CD14-positive monocyte (primary cell): Measurements from ENCODE around the gene SPTLC1. TPM values are rescaled to one million over a fixed set of nuclear protein-coding genes. Genes with fewer than 3 reads are reported as not detected.
A peak's percentile ranks its signal among the peaks of the same experiment; 100 is the strongest.
"Not testable (repeated sequence)": the region's sequence is repeated elsewhere in the genome, so short reads cannot be mapped to it uniquely, and the experiment has no call there.

Experiments
- DNase-seq, 3 donors: peaks; one replicate each; pipeline ENCODE4 v3.0.0-alpha.2; 2011 to 2022
- H2AFZ ChIP-seq: 2 replicates; pipeline ENCODE4 v1.6.0; 2012; ENCODE audit warnings: mild to moderate bottlenecking, low read depth, low read length, inconsistent platforms; ENCODE audit not compliant: insufficient read depth, poor library complexity, severe bottlenecking
- H3K27ac ChIP-seq, 2 donors: 1 replicate in 1 of 2; 2 replicates in 1 of 2; pipeline ENCODE4 v1.5.1; 2012 to 2013; ENCODE audit warnings: low read length in 2 of 2, control low read depth in 1 of 2, inconsistent platforms in 1 of 2, low read depth in 1 of 2, mild to moderate bottlenecking in 1 of 2
- H3K27me3 ChIP-seq, 2 donors: one replicate each; pipeline versions ENCODE4 v1.6.0 to v1.6.1; 2011 to 2013; ENCODE audit warnings: low read length in 2 of 2; ENCODE audit not compliant: control insufficient read depth in 2 of 2, insufficient read depth in 2 of 2
- H3K36me3 ChIP-seq, 2 donors: replicated peaks in 1 of 2; 1 replicate in 1 of 2; 2 replicates in 1 of 2; pipeline versions ENCODE4 v1.5.1 to v1.6.1; 2012 to 2013; ENCODE audit warnings: low read length in 2 of 2, control low read depth in 1 of 2, inconsistent platforms in 1 of 2, mild to moderate bottlenecking in 1 of 2; ENCODE audit not compliant: insufficient read depth in 2 of 2, control insufficient read depth in 1 of 2
- H3K4me1 ChIP-seq, 2 donors: 1 replicate in 1 of 2; 2 replicates in 1 of 2; pipeline versions ENCODE4 v1.5.1 to v1.6.1; 2012 to 2013; ENCODE audit warnings: low read length in 2 of 2, control low read depth in 1 of 2, inconsistent platforms in 1 of 2, mild to moderate bottlenecking in 1 of 2, moderate library complexity in 1 of 2; ENCODE audit not compliant: insufficient read depth in 2 of 2, control insufficient read depth in 1 of 2
- H3K4me2 ChIP-seq: replicated peaks from 2 replicates; pipeline ENCODE3; 2012; ENCODE audit warnings: low read length, moderate library complexity, mild to moderate bottlenecking; ENCODE audit not compliant: poor library complexity, severe bottlenecking; ENCODE audit errors: extremely low read depth
- H3K4me3 ChIP-seq, 3 experiments: fragments of 200-600 bp in 1 of 3; sonication (generic) in 1 of 3; replicated peaks in 1 of 3; 1 replicate in 2 of 3; 2 replicates in 1 of 3; pipeline ENCODE4 v1.5.1; 2011 to 2013; ENCODE audit warnings: low read length in 3 of 3, mild to moderate bottlenecking in 3 of 3, control low read depth in 2 of 3, low read depth in 2 of 3, inconsistent platforms in 1 of 3, moderate library complexity in 1 of 3
- H3K79me2 ChIP-seq: 2 replicates; pipeline ENCODE4 v1.6.0; 2012; ENCODE audit warnings: mild to moderate bottlenecking, control low read depth, inconsistent platforms, low read length, moderate library complexity; ENCODE audit not compliant: insufficient read depth
- H3K9ac ChIP-seq: 2 replicates; pipeline ENCODE4 v1.6.0; 2017; ENCODE audit warnings: low read length, mild to moderate bottlenecking; ENCODE audit not compliant: insufficient read depth, poor library complexity, severe bottlenecking
- H3K9me3 ChIP-seq, 2 donors: replicated peaks in 1 of 2; 1 replicate in 1 of 2; 2 replicates in 1 of 2; pipeline versions ENCODE4 v1.5.1 to v1.6.1; 2012 to 2013; ENCODE audit warnings: low read length in 2 of 2, control low read depth in 1 of 2; ENCODE audit not compliant: control insufficient read depth in 1 of 2, insufficient read depth in 1 of 2
- H4K20me1 ChIP-seq: 2 replicates; pipeline ENCODE4 v1.6.0; 2012; ENCODE audit warnings: mild to moderate bottlenecking, low read length, control low read depth, moderate library complexity; ENCODE audit not compliant: insufficient read depth
- H3K27ac Mint-ChIP-seq, 7 donors: one replicate each; pipeline ENCODE4 v1.8.0; 2020; ENCODE audit warnings: mild to moderate bottlenecking in 7 of 7, mixed read lengths in 7 of 7, moderate library complexity in 6 of 7, inconsistent platforms in 2 of 7
- H3K27me3 Mint-ChIP-seq, 3 donors: one replicate each; pipeline ENCODE4 v1.8.0; 2021 to 2022; ENCODE audit warnings: low read depth in 3 of 3, mild to moderate bottlenecking in 3 of 3, mixed read lengths in 3 of 3, moderate library complexity in 3 of 3, inconsistent platforms in 1 of 3
- H3K36me3 Mint-ChIP-seq, 2 donors: one replicate each; pipeline ENCODE4 v1.8.0; 2020; ENCODE audit warnings: mixed read lengths in 2 of 2, inconsistent platforms in 1 of 2, mild to moderate bottlenecking in 1 of 2
- H3K4me1 Mint-ChIP-seq: one replicate; pipeline ENCODE4 v1.8.0; 2020; ENCODE audit warnings: mild to moderate bottlenecking, mixed read lengths
- H3K4me3 Mint-ChIP-seq, 2 donors: one replicate each; pipeline ENCODE4 v1.8.0; 2020; ENCODE audit warnings: mild to moderate bottlenecking in 2 of 2, mixed read lengths in 2 of 2, moderate library complexity in 1 of 2
- H3K9me3 Mint-ChIP-seq, 7 donors: one replicate each; pipeline ENCODE4 v1.8.0; 2020 to 2022; ENCODE audit warnings: mixed read lengths in 7 of 7, mild to moderate bottlenecking in 6 of 7, moderate library complexity in 6 of 7, inconsistent platforms in 2 of 7
- CTCF ChIP-seq: fragments of 200-600 bp; IDR thresholded peaks from one replicate; pipeline ENCODE4 v1.8.0; 2022; ENCODE audit warnings: antibody characterized with exemption, mild to moderate bottlenecking
- WGBS: methylation state at CpG from one replicate; pipeline ENCODE4 v1.1.5; 2013; ENCODE audit warnings: missing lambda C conversion rate; ENCODE audit not compliant: insufficient coverage; 5-methylcytosine and 5-hydroxymethylcytosine counted together
- intact Hi-C, 2 donors: fragments of 100-400 bp; cut with micrococcal nuclease; formaldehyde crosslinking; loops; one replicate each; pipeline versions ENCODE4 v1.15.0 to v1.15.1; 2023
- polyA plus RNA-seq, 3 donors: library from polyadenylated mRNA; depleted of rRNA in 1 of 3; unstranded in 2 of 3; stranded (reverse) in 1 of 3; fragments of 300-500 nt in 2 of 3; fragments of >200 nt in 1 of 3; fragmentation: Illumina TruSeq in 2 of 3; gene quantifications; 1 replicate in 2 of 3; 2 replicates in 1 of 3; pipeline ENCODE4 v1.2.3, GENCODE V29; 2012 to 2021

The SPTLC1 gene
- polyA plus RNA-seq, 3 donors, result 37.4 to 92.4 (median 80.0) TPM

GRCh38 chr9:92108122-92108521, 7.1 kb downstream of the SPTLC1 start:
- H3K27ac ChIP-seq, result no peak overlapping the region
- TF ChIP-seq CTCF, result no peak
- Mint-ChIP-seq H3K27ac (no peak overlapping the region), H3K9me3 (peaks cover 0 to 11% (median 2%) of the 10 kb centered on the region in 7 donors), H3K36me3 (peaks cover 59 to 67% of the 10 kb centered on the region in 2 donors), H3K4me3 (no peak overlapping the region), H3K27me3 (no peaks in the 10 kb centered on the region), H3K4me1 (no peaks in the 10 kb centered on the region)
- H3K36me3 ChIP-seq, result peaks cover 49 to 59% of the 10 kb centered on the region in 2 donors
- no peak overlapping the region for H3K9ac ChIP-seq
- H4K20me1 ChIP-seq, result peaks cover 15% of the 10 kb centered on the region
- H3K4me2 ChIP-seq, result no peak overlapping the region
- H3K27me3 ChIP-seq, result no peaks in the 10 kb centered on the region
- H3K4me3 ChIP-seq, result no peak overlapping the region
- H3K79me2 ChIP-seq, result peaks cover 35% of the 10 kb centered on the region
- no peaks in the 10 kb centered on the region for H3K4me1 ChIP-seq
- intact Hi-C loops, result no loop called here
- DNase-seq, result no peak
- WGBS, result no CpG with 5 or more reads among the region's 4 CpGs
- H2AFZ ChIP-seq, result no peak overlapping the region
- H3K9me3 ChIP-seq, result no peaks in the 10 kb centered on the region

DNA sequence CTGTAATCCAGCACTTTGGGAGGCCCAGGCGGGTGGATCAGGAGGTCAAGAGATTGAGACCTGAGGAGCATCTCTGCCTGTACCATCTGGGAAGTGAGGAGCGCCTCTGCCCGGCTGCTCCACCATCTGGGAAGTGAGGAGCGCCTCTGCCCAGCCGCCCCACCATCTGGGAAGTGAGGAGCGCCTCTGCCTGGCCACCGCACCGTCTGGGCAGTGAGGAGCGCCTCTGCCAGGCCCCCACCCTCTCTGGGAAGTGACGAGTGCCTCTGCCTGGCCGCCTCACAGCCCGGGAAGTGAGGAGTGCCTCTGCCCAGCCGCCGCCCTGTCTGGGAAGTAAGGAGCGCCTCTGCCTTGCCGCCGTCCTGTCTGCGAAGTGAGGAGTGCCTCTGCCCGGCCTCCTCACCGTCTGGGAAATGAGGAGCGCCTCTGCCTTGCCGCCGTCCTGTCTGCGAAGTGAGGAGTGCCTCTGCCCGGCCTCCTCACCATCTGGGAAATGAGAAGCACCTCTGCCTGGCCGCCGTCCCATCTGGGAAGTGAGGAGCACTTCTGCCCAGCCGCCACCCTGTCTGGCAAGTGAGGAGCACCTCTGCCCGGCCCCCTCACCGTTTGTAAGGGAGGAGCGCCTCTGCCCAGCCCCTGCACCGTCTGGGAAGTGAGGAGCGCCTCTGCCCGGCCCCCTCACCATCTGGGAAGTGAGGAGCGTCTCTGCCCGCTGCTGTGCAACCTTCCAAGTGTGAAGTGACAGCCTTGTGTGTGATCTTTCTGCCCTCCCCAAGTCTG, 9.6 kb downstream of the SPTLC1 start:
- H3K9me3 ChIP-seq, H3K9ac ChIP-seq, DNase-seq, H3K4me1 ChIP-seq, H3K4me3 ChIP-seq, H3K4me3 Mint-ChIP-seq, intact Hi-C loops, H4K20me1 ChIP-seq, H2AFZ ChIP-seq, H3K27me3 Mint-ChIP-seq, H3K4me1 Mint-ChIP-seq, H3K27ac ChIP-seq, H3K27me3 ChIP-seq, H3K4me2 ChIP-seq: not testable (repeated sequence)
- H3K9me3 Mint-ChIP-seq, result peaks cover 0 to 11% (median 2%) of the 10 kb centered on the region in 7 donors
- peak overlapping the region in 1 of 7 donors; percentile 12 for H3K27ac Mint-ChIP-seq
- Histone ChIP-seq H3K79me2 (peaks cover 11% of the 10 kb centered on the region), H3K36me3 (peaks cover 40 to 51% of the 10 kb centered on the region in 2 donors)
- H3K36me3 Mint-ChIP-seq, result peaks cover 52 to 57% of the 10 kb centered on the region in 2 donors
- 98% methylated on average over 14 of the region's 36 CpGs for WGBS

- H3K27ac ChIP-seq, H3K4me1 ChIP-seq, H3K4me3 Mint-ChIP-seq, intact Hi-C loops, H3K27me3 ChIP-seq, H3K9me3 ChIP-seq, DNase-seq, H3K4me2 ChIP-seq, H3K4me1 Mint-ChIP-seq, H2AFZ ChIP-seq, H3K9ac ChIP-seq, H3K27me3 Mint-ChIP-seq, H3K4me3 ChIP-seq: not testable (repeated sequence)
- peak overlapping the region in 1 of 7 donors; percentile 45 for H3K27ac Mint-ChIP-seq
- 95% methylated on average over 12 of the region's 14 CpGs for WGBS
- peaks cover 10% of the 10 kb centered on the region for H3K79me2 ChIP-seq
- peaks cover 32 to 62% of the 10 kb centered on the region in 2 donors for H3K36me3 ChIP-seq
- peaks cover 48 to 62% of the 10 kb centered on the region in 2 donors for H3K36me3 Mint-ChIP-seq
- H4K20me1 ChIP-seq, result peaks cover 13% of the 10 kb centered on the region
- peaks cover 0 to 11% (median 2%) of the 10 kb centered on the region in 7 donors for H3K9me3 Mint-ChIP-seq
Observed at GRCh38 chr9:92103601-92104000, 11.6 kb downstream of the SPTLC1 start.
